Bronchial epithelial cell (primary cell): ENCODE results near the gene ANO10. TPM values are rescaled to one million over a fixed set of nuclear protein-coding genes. Genes with fewer than 3 reads are reported as not detected.

Source experiments
- DNase-seq: peaks from one replicate; pipeline ENCODE4 v3.0.0-alpha.2; 2010; ENCODE audit warnings: low read depth
- FAIRE-seq: peaks from 2 replicates; lab custom pipeline; 2011; peaks lifted over from hg19 to GRCh38; lab: Jason Lieb, UNC
- H3K27me3 ChIP-seq: 2 replicates; pipeline ENCODE4 v1.5.1; 2011; ENCODE audit warnings: low read length; ENCODE audit not compliant: control insufficient read depth, insufficient read depth
- H3K36me3 ChIP-seq: 2 replicates; pipeline ENCODE4 v1.5.1; 2011; ENCODE audit warnings: low read length; ENCODE audit not compliant: control insufficient read depth, insufficient read depth
- H3K4me3 ChIP-seq: 2 replicates; pipeline ENCODE4 v1.5.1; 2011; ENCODE audit warnings: mild to moderate bottlenecking, low read depth, low read length, control low read depth
- CTCF ChIP-seq: IDR thresholded peaks from 2 replicates; pipeline ENCODE4 v1.5.1; 2011; ENCODE audit warnings: mild to moderate bottlenecking, moderate library complexity, low read length, control low read depth, inconsistent platforms; ENCODE audit not compliant: insufficient read depth, severe bottlenecking
- total RNA-seq: library from RNA; depleted of rRNA; stranded (reverse); fragments of >200 nt; gene quantifications from 2 replicates; pipeline ENCODE4 v1.2.1, GENCODE V29; 2014

The ANO10 gene
- total RNA-seq, 1 donor from 2014 or later, result 25.8 TPM

GRCh38 chr3:43338295-43338694 is 283.5 kb downstream of the ANO10 start:
- no peak for FAIRE-seq
- TF ChIP-seq CTCF, result no peak
- Histone ChIP-seq H3K27me3 (no peaks in the 10 kb centered on the region), H3K4me3 (no peak overlapping the region), H3K36me3 (peaks cover 12% of the 10 kb centered on the region)
- no peak for DNase-seq

GRCh38 chr3:43335799-43336198 is 286.0 kb downstream of the ANO10 start:
- peaks cover 10% of the 10 kb centered on the region for H3K36me3 ChIP-seq
- H3K4me3 ChIP-seq, result no peak overlapping the region
- FAIRE-seq, result no peak
- no peaks in the 10 kb centered on the region for H3K27me3 ChIP-seq
- no peak for DNase-seq
- TF ChIP-seq CTCF, result no peak

- H3K36me3 ChIP-seq, result peaks cover 6% of the 10 kb centered on the region
- FAIRE-seq, result no peak
- TF ChIP-seq CTCF, result no peak
Observed at GRCh38 chr3:43334976-43335375, 286.8 kb downstream of the ANO10 start.

GRCh38 chr3:43331381-43331780 is 290.4 kb downstream of the ANO10 start:
- no peak for TF ChIP-seq CTCF
- no peaks in the 10 kb centered on the region for H3K36me3 ChIP-seq
- FAIRE-seq (no peak), DNase-seq (no peak)
- H3K27me3 ChIP-seq, result no peaks in the 10 kb centered on the region
- no peak overlapping the region for H3K4me3 ChIP-seq

More at GRCh38 chr3:43334976-43335375, 286.8 kb downstream of the ANO10 start:
- DNase-seq, result no peak
- Histone ChIP-seq H3K27me3 (no peaks in the 10 kb centered on the region), H3K4me3 (no peak overlapping the region)

- no peak overlapping the region for H3K4me3 ChIP-seq
- FAIRE-seq (no peak), DNase-seq (no peak)
- no peak for TF ChIP-seq CTCF
- H3K27me3 ChIP-seq, result no peaks in the 10 kb centered on the region
- no peaks in the 10 kb centered on the region for H3K36me3 ChIP-seq
Observed at GRCh38 chr3:43330981-43331380, 290.8 kb downstream of the ANO10 start.

GRCh38 chr3:43328653-43329052 is 293.2 kb downstream of the ANO10 start:
- TF ChIP-seq CTCF, result no peak
- FAIRE-seq (no peak), DNase-seq (peak; percentile 22)
- H3K4me3 ChIP-seq, result no peak overlapping the region
- no peaks in the 10 kb centered on the region for H3K27me3 ChIP-seq
- H3K36me3 ChIP-seq, result no peaks in the 10 kb centered on the region
